Measurements from ENCODE around the gene CYTH1.

The CYTH1 gene

GRCh38 chr17:78781893-78782304 lies at the start of gene CYTH1:
Gene CYTH1 (minus strand): TSS chr17:78782273. CDS start chr17:78782223, 50 bp downstream.
- no peak for DNase-seq

GRCh38 chr17:78829477-78829876 lies 47.4 kb upstream of the CYTH1 start:
- no peak for DNase-seq

GRCh38 chr17:78828470-78829185 lies 46.6 kb upstream of the CYTH1 start:
- no peak for DNase-seq

- DNase-seq: no peak
These were observed 44.9 kb upstream of the CYTH1 start for GRCh38 chr17:78826836-78827509.

- no peak for DNase-seq
These were observed 44.3 kb upstream of the CYTH1 start for GRCh38 chr17:78826421-78826820.

- no peak for DNase-seq
These were observed 43.6 kb upstream of the CYTH1 start for GRCh38 chr17:78825696-78826095.

GRCh38 chr17:78824240-78824639 lies 42.2 kb upstream of the CYTH1 start:
- DNase-seq: no peak

GRCh38 chr17:78823282-78824046 lies 41.4 kb upstream of the CYTH1 start:
- no peak for DNase-seq

GRCh38 chr17:78822552-78822951 lies 40.5 kb upstream of the CYTH1 start:
- no peak for DNase-seq

- DNase-seq: no peak
These were observed 39.9 kb upstream of the CYTH1 start for GRCh38 chr17:78821961-78822360.

- DNase-seq: no peak
These were observed 38.8 kb upstream of the CYTH1 start for GRCh38 chr17:78820841-78821240.

- no peak for DNase-seq
These were observed 38.0 kb upstream of the CYTH1 start for GRCh38 chr17:78819806-78820792.

- no peak for DNase-seq
These were observed 37.3 kb upstream of the CYTH1 start for GRCh38 chr17:78819402-78819801.

GRCh38 chr17:78818932-78819331 lies 36.9 kb upstream of the CYTH1 start:
- DNase-seq: peak; percentile 61

GRCh38 chr17:78818152-78818846 lies 36.2 kb upstream of the CYTH1 start:
- DNase-seq: no peak

GRCh38 chr17:78817123-78817522 lies 35.0 kb upstream of the CYTH1 start:
- DNase-seq: peak; percentile 93

- no peak for DNase-seq
These were observed 33.6 kb upstream of the CYTH1 start for GRCh38 chr17:78815696-78816095.

- DNase-seq: no peak
These were observed 30.8 kb upstream of the CYTH1 start for GRCh38 chr17:78812855-78813254.

- DNase-seq: no peak
These were observed 26.1 kb upstream of the CYTH1 start for GRCh38 chr17:78808163-78808562.

GRCh38 chr17:78806451-78806850 lies 24.4 kb upstream of the CYTH1 start:
- peak; percentile 21 for DNase-seq

GRCh38 chr17:78805301-78805700 lies 23.2 kb upstream of the CYTH1 start:
- peak; percentile 91 for DNase-seq

GRCh38 chr17:78804777-78805176 lies 22.7 kb upstream of the CYTH1 start:
- DNase-seq: peak; percentile 79
